Esophagus muscularis mucosa (tissue), 4 donors: ENCODE measurements around the gene FXYD7. TPM values are rescaled to one million over a fixed set of nuclear protein-coding genes. Genes with fewer than 3 reads are reported as not detected.

Experiments
- DNase-seq: peaks from one replicate; pipeline ENCODE4 v3.0.0-alpha.2; 2017; ENCODE audit errors: extremely low spot score
- H3K27ac ChIP-seq, 4 donors: fragments of 200-600 bp; sonication (generic); replicated peaks in 1 of 4; 1 replicate in 3 of 4; 2 replicates in 1 of 4; pipeline ENCODE4 v1.5.1; 2016 to 2019; ENCODE audit warnings: mild to moderate bottlenecking in 1 of 4
- H3K27me3 ChIP-seq, 4 donors: fragments of 200-600 bp; sonication (generic); one replicate each; pipeline versions ENCODE4 v1.5.1 to v1.6.0; 2016 to 2019
- H3K36me3 ChIP-seq, 4 donors: fragments of 200-600 bp; sonication (generic); one replicate each; pipeline ENCODE4 v1.5.1; 2016 to 2019
- H3K4me1 ChIP-seq, 4 donors: fragments of 200-600 bp; sonication (generic); one replicate each; pipeline ENCODE4 v1.5.1; 2016 to 2019
- H3K4me3 ChIP-seq, 4 donors: fragments of 200-600 bp; sonication (generic); 1 replicate in 2 of 4; 2 replicates in 2 of 4; pipeline ENCODE4 v1.5.1; 2016 to 2019; ENCODE audit warnings: mild to moderate bottlenecking in 4 of 4, moderate library complexity in 1 of 4
- H3K9me3 ChIP-seq, 4 donors: fragments of 200-600 bp; sonication (generic); 1 replicate in 3 of 4; 2 replicates in 1 of 4; pipeline ENCODE4 v1.5.1; 2016 to 2019
- EP300 ChIP-seq: sonication (generic); formaldehyde crosslinking; IDR thresholded peaks from one replicate; pipeline ENCODE4 v1.6.1; 2017; ENCODE audit warnings: antibody characterized with exemption
- POLR2A ChIP-seq: fragments of 450-650 bp; IDR thresholded peaks from one replicate; pipeline ENCODE4 v1.6.1; 2017; ENCODE audit warnings: antibody characterized with exemption, moderate library complexity, mild to moderate bottlenecking, low read depth
- POLR2AphosphoS5 ChIP-seq, 2 donors: sonication (generic); formaldehyde crosslinking; IDR thresholded peaks; one replicate each; pipeline ENCODE4 v1.6.1; 2017; ENCODE audit warnings: antibody characterized with exemption in 2 of 2
- WGBS: methylation state at CpG from one replicate; pipeline ENCODE4 v1.1.5; 2018; 5-methylcytosine and 5-hydroxymethylcytosine counted together
- intact Hi-C: fragments of 100-400 bp; cut with DNase I; formaldehyde crosslinking; loops from one replicate; pipeline ENCODE4 v1.15.1; 2023
- total RNA-seq, 4 donors: library from RNA; depleted of rRNA; stranded (reverse); fragments of >200 nt; gene quantifications; one replicate each; pipeline versions ENCODE4 v1.1.0 to v1.2.1, GENCODE V29; 2016
- TF ChIP-seq, protein P1 (sequence below), 3 experiments: fragments of 200-600 bp in 2 of 3; fragments of 450-650 bp in 1 of 3; sonication (generic) in 2 of 3; IDR thresholded peaks; one replicate each; pipeline ENCODE4 v1.5.1; 2017 to 2019; ENCODE audit warnings: antibody characterized with exemption in 3 of 3, mild to moderate bottlenecking in 2 of 3, moderate library complexity in 1 of 3

Gene FXYD7
- total RNA-seq, 4 donors from 2014 or later = 0.71 TPM; not detected in 3

DNA sequence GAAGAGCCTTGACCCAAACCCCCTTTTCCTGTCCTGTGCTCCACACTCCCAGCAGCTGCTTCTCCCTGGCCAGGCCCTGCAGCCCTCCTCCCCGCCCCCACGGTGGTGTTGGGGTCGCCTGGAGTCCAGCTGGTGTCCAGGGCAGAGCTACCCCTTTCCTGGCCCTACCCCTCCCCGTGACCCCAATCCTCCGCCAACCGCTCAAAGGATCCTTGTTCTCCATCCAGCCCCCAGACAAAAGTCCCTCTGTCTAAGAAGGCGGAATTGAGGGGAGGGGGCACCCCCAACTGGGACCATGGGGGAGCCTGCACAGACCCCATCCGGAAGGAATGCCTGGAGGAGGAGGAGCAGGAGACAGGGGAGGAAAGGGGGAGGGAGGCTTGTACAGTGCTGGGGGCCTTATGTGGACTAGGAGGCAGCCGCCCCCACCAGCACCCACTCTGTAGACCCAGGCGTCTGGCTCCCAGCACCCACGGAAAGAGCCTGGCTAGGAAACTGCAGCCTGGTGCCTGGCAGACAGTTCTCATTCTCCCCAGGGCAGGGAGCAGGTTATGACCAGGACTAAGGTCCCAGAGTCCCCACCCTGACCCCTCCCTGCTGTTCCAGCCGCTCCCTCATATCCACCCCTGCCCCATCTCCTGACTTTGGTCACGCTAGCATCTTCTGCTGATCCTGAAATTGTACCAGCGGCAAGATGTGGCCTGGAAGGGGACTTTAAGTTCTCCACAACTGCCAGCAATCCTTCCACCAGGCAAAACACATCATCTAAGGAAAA lies 27.7 kb upstream of the FXYD7 start, which contains the start of gene FXYD3:
FXYD3 (plus strand) TSS at position 647 of the 775 bp plus-strand sequence. CDS start 3,554 bp downstream, outside the sequence.
- Histone ChIP-seq H3K27ac (peak within 1 kb of the TSS; percentile 43 to 72 (median 60)), H3K36me3 (no peaks in the 10 kb centered on the region), H3K27me3 (peaks cover 0 to 9% (median 0%) of the 10 kb centered on the region in 4 donors), H3K9me3 (no peaks in the 10 kb centered on the region), H3K4me3 (peak within 1 kb of the TSS; percentile 34 to 46 (median 37)), H3K4me1 (peaks cover 12 to 19% (median 14%) of the 10 kb centered on the region in 4 donors)
- intact Hi-C loops = no loop called here
- DNase-seq = no peak
- 60% methylated on average over 11 of the region's 14 CpGs for WGBS
- TF ChIP-seq POLR2AphosphoS5 (IDR thresholded peaks at IDR 0.05) (peak in 1 of 2 donors; percentile 43), EP300 (no peak)

GRCh38 chr19:35116072-35116801 lies 26.8 kb upstream of the FXYD7 start:
- H3K9me3 ChIP-seq = no peaks in the 10 kb centered on the region
- H3K4me3 ChIP-seq = peak overlapping the region; percentile 26 to 44 (median 30)
- peaks cover 12 to 26% (median 22%) of the 10 kb centered on the region in 4 donors for H3K4me1 ChIP-seq
- intact Hi-C loops = no loop called here
- 95% methylated on average over 11 of the region's 13 CpGs for WGBS
- peak overlapping the region; percentile 43 to 72 (median 58) for H3K27ac ChIP-seq
- peaks cover 0 to under 1% (median 0%) of the 10 kb centered on the region in 4 donors for H3K27me3 ChIP-seq
- no peak for TF ChIP-seq POLR2AphosphoS5 (IDR thresholded peaks at IDR 0.05)
- no peak for TF ChIP-seq POLR2A
- TF ChIP-seq, protein P1, sequence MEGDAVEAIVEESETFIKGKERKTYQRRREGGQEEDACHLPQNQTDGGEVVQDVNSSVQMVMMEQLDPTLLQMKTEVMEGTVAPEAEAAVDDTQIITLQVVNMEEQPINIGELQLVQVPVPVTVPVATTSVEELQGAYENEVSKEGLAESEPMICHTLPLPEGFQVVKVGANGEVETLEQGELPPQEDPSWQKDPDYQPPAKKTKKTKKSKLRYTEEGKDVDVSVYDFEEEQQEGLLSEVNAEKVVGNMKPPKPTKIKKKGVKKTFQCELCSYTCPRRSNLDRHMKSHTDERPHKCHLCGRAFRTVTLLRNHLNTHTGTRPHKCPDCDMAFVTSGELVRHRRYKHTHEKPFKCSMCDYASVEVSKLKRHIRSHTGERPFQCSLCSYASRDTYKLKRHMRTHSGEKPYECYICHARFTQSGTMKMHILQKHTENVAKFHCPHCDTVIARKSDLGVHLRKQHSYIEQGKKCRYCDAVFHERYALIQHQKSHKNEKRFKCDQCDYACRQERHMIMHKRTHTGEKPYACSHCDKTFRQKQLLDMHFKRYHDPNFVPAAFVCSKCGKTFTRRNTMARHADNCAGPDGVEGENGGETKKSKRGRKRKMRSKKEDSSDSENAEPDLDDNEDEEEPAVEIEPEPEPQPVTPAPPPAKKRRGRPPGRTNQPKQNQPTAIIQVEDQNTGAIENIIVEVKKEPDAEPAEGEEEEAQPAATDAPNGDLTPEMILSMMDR (IDR thresholded peaks at IDR 0.05) = no peak
- TF ChIP-seq EP300 = no peak
- no peak for DNase-seq
- no peaks in the 10 kb centered on the region for H3K36me3 ChIP-seq

DNA sequence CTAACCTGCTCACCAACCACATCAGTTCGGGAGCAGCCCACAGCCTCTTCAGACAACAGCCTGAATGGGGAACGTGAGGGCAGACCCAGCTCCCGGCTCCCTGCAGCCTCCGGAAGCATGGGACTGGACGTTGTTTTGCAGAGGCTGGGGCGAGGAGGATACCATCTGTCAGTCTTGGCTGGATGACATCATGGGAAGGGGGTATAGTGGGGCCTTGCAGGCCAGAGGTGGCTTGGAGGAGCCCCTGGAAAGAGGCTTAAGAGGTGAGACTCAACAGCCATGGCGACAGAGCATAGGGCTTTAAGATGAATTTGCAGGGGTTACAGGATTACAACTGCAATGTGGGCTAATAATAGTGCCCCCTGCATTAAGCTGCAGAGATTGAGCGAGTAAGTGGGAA lies 25.9 kb upstream of the FXYD7 start:
- no peaks in the 10 kb centered on the region for H3K9me3 ChIP-seq
- no peak for DNase-seq
- no peaks in the 10 kb centered on the region for H3K36me3 ChIP-seq
- intact Hi-C loops = no loop called here
- no peak for TF ChIP-seq POLR2A
- TF ChIP-seq EP300 = no peak
- TF ChIP-seq, protein P1 (IDR thresholded peaks at IDR 0.05) = no peak
- H3K27ac ChIP-seq = peak overlapping the region; percentile 43 to 72 (median 58)
- H3K4me1 ChIP-seq = peaks cover 12 to 35% (median 24%) of the 10 kb centered on the region in 4 donors
- no peaks in the 10 kb centered on the region for H3K27me3 ChIP-seq
- 89% methylated on average over 5 of the region's 8 CpGs for WGBS
- H3K4me3 ChIP-seq = peak overlapping the region; percentile 26 to 44 (median 30)

- H3K9me3 ChIP-seq = no peaks in the 10 kb centered on the region
- no peak for DNase-seq
- 80% methylated on average over 11 of the region's 11 CpGs for WGBS
- intact Hi-C loops = no loop called here
- H3K27ac ChIP-seq = peak overlapping the region in 3 of 4 donors; percentile 13 to 72 (median 53)
- no peaks in the 10 kb centered on the region for H3K27me3 ChIP-seq
- peaks cover 12 to 40% (median 29%) of the 10 kb centered on the region in 4 donors for H3K4me1 ChIP-seq
- peak overlapping the region in 1 of 4 donors; percentile 5 for H3K4me3 ChIP-seq
- H3K36me3 ChIP-seq = no peaks in the 10 kb centered on the region
- TF ChIP-seq POLR2A = no peak
- TF ChIP-seq, protein P1 (IDR thresholded peaks at IDR 0.05) = no peak
- no peak for TF ChIP-seq POLR2AphosphoS5 (IDR thresholded peaks at IDR 0.05)
- TF ChIP-seq EP300 = no peak
Measured at GRCh38 chr19:35117799-35118198, 25.3 kb upstream of the FXYD7 start.
